HEK293 (cell line): Measurements from ENCODE around the gene FAM3C.

Source experiments
- CTCF ChIA-PET: fragments of 350-600 bp; formaldehyde crosslinking; extraction: SDS; loops from one replicate; lab custom pipeline; 2021; ENCODE audit warnings: antibody characterized with exemption; lab: Yijun Ruan, JAX
- POLR2A ChIA-PET: fragments of 300-600 bp; formaldehyde crosslinking; extraction: SDS; loops from one replicate; lab custom pipeline; 2020; ENCODE audit warnings: antibody characterized with exemption, inconsistent platforms; lab: Yijun Ruan, JAX
- H3K27ac ChIP-seq: fragments of 200-500 bp; sonication (Bioruptor generic); 2 replicates; pipeline ENCODE4 v1.5.1; 2014; ENCODE audit warnings: low read depth, low read length, control low read depth, inconsistent platforms; ENCODE audit errors: extremely low read depth
- H3K36me3 ChIP-seq, 2 experiments: fragments of 200-500 bp in 1 of 2; sonication (Bioruptor generic) in 1 of 2; 1 replicate in 1 of 2; 2 replicates in 1 of 2; pipeline ENCODE4 v1.5.1; 2014 to 2017; ENCODE audit warnings: inconsistent platforms in 2 of 2, low read length in 2 of 2; ENCODE audit not compliant: control insufficient read depth in 2 of 2, insufficient read depth in 1 of 2
- H3K4me1 ChIP-seq: fragments of 200-500 bp; sonication (Bioruptor generic); 2 replicates; pipeline ENCODE4 v1.5.1; 2014; ENCODE audit warnings: mild to moderate bottlenecking, low read length, inconsistent platforms; ENCODE audit not compliant: control insufficient read depth, insufficient read depth
- H3K4me3 ChIP-seq: 2 replicates; pipeline ENCODE4 v1.5.1; 2011; ENCODE audit warnings: low read depth, mild to moderate bottlenecking, control low read depth, low read length, moderate library complexity
- H3K9me3 ChIP-seq: fragments of 200-500 bp; sonication (Bioruptor generic); 2 replicates; pipeline ENCODE4 v1.5.1; 2014; ENCODE audit warnings: low read depth, low read length, inconsistent platforms; ENCODE audit not compliant: control insufficient read depth, insufficient read depth
- SALL2 ChIP-seq: fragments of 450-650 bp; formaldehyde crosslinking; IDR thresholded peaks from 2 replicates; pipeline ENCODE4 v1.5.0; 2017; ENCODE audit warnings: missing biosample characterization, mild to moderate bottlenecking, missing genetic modification characterization, borderline replicate concordance
- SP7 ChIP-seq: fragments of 450-650 bp; formaldehyde crosslinking; IDR thresholded peaks from 2 replicates; pipeline ENCODE4 v1.5.1; 2016; ENCODE audit warnings: missing biosample characterization, missing genetic modification characterization
- WT1 ChIP-seq: fragments of 450-650 bp; formaldehyde crosslinking; IDR thresholded peaks from 2 replicates; pipeline ENCODE4 v1.5.1; 2016; ENCODE audit warnings: missing biosample characterization, missing genetic modification characterization
- ZFP69B ChIP-seq: fragments of 450-650 bp; formaldehyde crosslinking; IDR thresholded peaks from 2 replicates; pipeline ENCODE4 v1.5.1; 2016; ENCODE audit warnings: missing biosample characterization, missing genetic modification characterization
- ZIC2 ChIP-seq: fragments of 450-650 bp; formaldehyde crosslinking; IDR thresholded peaks from 2 replicates; pipeline ENCODE4 v1.5.1; 2016; ENCODE audit warnings: missing biosample characterization, missing genetic modification characterization
- ZNF133 ChIP-seq: fragments of 450-650 bp; formaldehyde crosslinking; IDR thresholded peaks from 2 replicates; pipeline ENCODE4 v1.5.1; 2016; ENCODE audit warnings: missing biosample characterization, missing genetic modification characterization
- ZNF157 ChIP-seq: fragments of 450-650 bp; formaldehyde crosslinking; IDR thresholded peaks from 2 replicates; pipeline ENCODE4 v1.5.1; 2016; ENCODE audit warnings: missing biosample characterization, missing genetic modification characterization
- ZNF23 ChIP-seq: fragments of 450-650 bp; formaldehyde crosslinking; IDR thresholded peaks from 2 replicates; pipeline ENCODE4 v1.5.1; 2016; ENCODE audit warnings: missing biosample characterization, missing genetic modification characterization, borderline replicate concordance
- ZNF24 ChIP-seq: fragments of 450-650 bp; formaldehyde crosslinking; IDR thresholded peaks from 2 replicates; pipeline ENCODE4 v1.5.1; 2016; ENCODE audit warnings: missing biosample characterization, missing genetic modification characterization
- ZNF513 ChIP-seq: fragments of 450-650 bp; IDR thresholded peaks from 2 replicates; pipeline ENCODE4 v1.5.1; 2018; ENCODE audit warnings: missing biosample characterization, missing genetic modification characterization
- ZNF621 ChIP-seq: fragments of 450-650 bp; formaldehyde crosslinking; IDR thresholded peaks from 2 replicates; pipeline ENCODE4 v1.5.1; 2017; ENCODE audit warnings: missing biosample characterization, missing genetic modification characterization
- ZNF654 ChIP-seq: fragments of 450-650 bp; formaldehyde crosslinking; IDR thresholded peaks from 2 replicates; pipeline ENCODE4 v1.5.1; 2016; ENCODE audit warnings: low read depth, missing biosample characterization, missing genetic modification characterization
- ZNF658 ChIP-seq: fragments of 450-650 bp; formaldehyde crosslinking; IDR thresholded peaks from 2 replicates; pipeline ENCODE4; 2016; ENCODE audit warnings: missing biosample characterization, missing genetic modification characterization
- ZNF670 ChIP-seq: fragments of 450-650 bp; formaldehyde crosslinking; IDR thresholded peaks from 2 replicates; pipeline ENCODE4 v1.5.1; 2016; ENCODE audit warnings: missing biosample characterization, missing genetic modification characterization, low read depth
- ZNF777 ChIP-seq: fragments of 450-650 bp; formaldehyde crosslinking; IDR thresholded peaks from 2 replicates; pipeline ENCODE4 v1.5.1; 2017; ENCODE audit warnings: missing biosample characterization, missing genetic modification characterization, borderline replicate concordance
- ZNF843 ChIP-seq: fragments of 450-650 bp; formaldehyde crosslinking; IDR thresholded peaks from 2 replicates; pipeline ENCODE4 v1.5.1; 2016; ENCODE audit warnings: missing biosample characterization, missing genetic modification characterization
- TF ChIP-seq, protein P1 (sequence below): fragments of 450-650 bp; formaldehyde crosslinking; IDR thresholded peaks from 2 replicates; pipeline ENCODE4 v1.5.1; 2016; ENCODE audit warnings: missing biosample characterization, missing genetic modification characterization, low read depth
- TF ChIP-seq, protein P2 (sequence below): fragments of 450-650 bp; formaldehyde crosslinking; IDR thresholded peaks from 2 replicates; pipeline ENCODE4 v1.5.1; 2016; ENCODE audit warnings: missing biosample characterization, missing genetic modification characterization
- TF ChIP-seq, protein P3 (sequence below): fragments of 450-650 bp; formaldehyde crosslinking; IDR thresholded peaks from 2 replicates; pipeline ENCODE4 v1.5.1; 2016; ENCODE audit warnings: missing biosample characterization, missing genetic modification characterization

The FAM3C gene

DNA sequence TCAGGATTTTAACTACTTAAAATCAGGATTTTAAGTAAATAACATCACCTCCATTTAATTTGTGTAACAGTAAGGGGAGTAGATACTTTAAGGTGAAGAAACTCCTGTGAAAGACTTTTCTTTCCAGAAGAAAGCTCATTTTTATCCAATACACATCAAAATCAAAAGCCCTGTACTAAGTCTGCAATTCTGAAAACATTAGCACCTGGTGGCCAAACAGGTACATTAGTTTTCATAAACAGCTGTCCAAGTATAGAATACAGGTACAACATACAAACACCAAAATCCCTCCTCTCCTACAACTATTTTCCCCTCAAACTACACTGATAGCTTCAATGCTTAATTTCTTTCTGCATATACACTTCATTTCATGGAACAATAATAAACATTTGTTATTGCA is 22.9 kb downstream of the FAM3C start:
- CTCF ChIA-PET = interaction anchor here (0.7 to 1.1 kb wide), 3 partner anchors 17 to 175 kb away, joined by 3 to 4 read pairs (median 3); no protein-coding TSS in a partner anchor
- Histone ChIP-seq H3K36me3 (peaks cover 3 to 32% of the 10 kb centered on the region in 2 experiments), H3K27ac (no peak overlapping the region), H3K4me3 (no peak overlapping the region), H3K4me1 (no peaks in the 10 kb centered on the region), H3K9me3 (no peaks in the 10 kb centered on the region)
- TF ChIP-seq ZNF23 = no peak
- POLR2A ChIA-PET = interaction anchor here (0.8 kb wide), 1 partner anchor 23 kb away, joined by 3 read pairs; the partner anchor contains the start of gene FAM3C

- no peak overlapping the region for H3K4me3 ChIP-seq
- H3K9me3 ChIP-seq = no peaks in the 10 kb centered on the region
- ChIA-PET CTCF (interaction anchor here (0.7 to 1.1 kb wide), 4 partner anchors 16 to 229 kb away, joined by 3 to 4 read pairs (median 3); no protein-coding TSS in a partner anchor), POLR2A (interaction anchor here (0.8 kb wide), 1 partner anchor 24 kb away, joined by 3 read pairs; the partner anchor contains the start of gene FAM3C)
- no peak for TF ChIP-seq SALL2 (tag by site-specific recombination)
- peaks cover 4 to 27% of the 10 kb centered on the region in 2 experiments; a peak in 2 of 3 replicates for H3K36me3 ChIP-seq
- no peaks in the 10 kb centered on the region for H3K4me1 ChIP-seq
- H3K27ac ChIP-seq = no peak overlapping the region
These were observed 23.6 kb downstream of the FAM3C start for GRCh38 chr7:121372376-121373010.

DNA sequence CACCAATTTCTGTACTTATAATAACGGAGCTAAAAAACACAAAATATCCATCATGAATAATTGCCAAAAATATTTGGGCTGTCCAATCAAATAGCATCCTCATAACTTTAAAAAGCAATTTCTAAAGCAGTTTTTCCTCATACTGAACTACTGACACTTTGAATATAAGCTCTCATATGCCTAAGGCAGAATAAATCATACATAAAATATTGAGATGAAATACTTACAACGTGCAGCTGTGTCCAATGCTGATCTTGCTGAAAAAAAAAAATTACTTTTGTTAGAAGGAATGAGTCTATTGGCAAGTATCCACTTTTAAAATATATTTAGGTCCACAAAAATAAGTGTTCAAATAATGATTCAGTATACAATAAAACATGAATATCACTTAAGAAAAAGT is 24.2 kb downstream of the FAM3C start:
- H3K36me3 ChIP-seq = peaks cover 4 to 23% of the 10 kb centered on the region in 2 experiments; a peak in 2 of 3 replicates
- no peak for TF ChIP-seq ZFP69B (tag by site-specific recombination)
- no peak for TF ChIP-seq ZNF621
- TF ChIP-seq, protein P1, sequence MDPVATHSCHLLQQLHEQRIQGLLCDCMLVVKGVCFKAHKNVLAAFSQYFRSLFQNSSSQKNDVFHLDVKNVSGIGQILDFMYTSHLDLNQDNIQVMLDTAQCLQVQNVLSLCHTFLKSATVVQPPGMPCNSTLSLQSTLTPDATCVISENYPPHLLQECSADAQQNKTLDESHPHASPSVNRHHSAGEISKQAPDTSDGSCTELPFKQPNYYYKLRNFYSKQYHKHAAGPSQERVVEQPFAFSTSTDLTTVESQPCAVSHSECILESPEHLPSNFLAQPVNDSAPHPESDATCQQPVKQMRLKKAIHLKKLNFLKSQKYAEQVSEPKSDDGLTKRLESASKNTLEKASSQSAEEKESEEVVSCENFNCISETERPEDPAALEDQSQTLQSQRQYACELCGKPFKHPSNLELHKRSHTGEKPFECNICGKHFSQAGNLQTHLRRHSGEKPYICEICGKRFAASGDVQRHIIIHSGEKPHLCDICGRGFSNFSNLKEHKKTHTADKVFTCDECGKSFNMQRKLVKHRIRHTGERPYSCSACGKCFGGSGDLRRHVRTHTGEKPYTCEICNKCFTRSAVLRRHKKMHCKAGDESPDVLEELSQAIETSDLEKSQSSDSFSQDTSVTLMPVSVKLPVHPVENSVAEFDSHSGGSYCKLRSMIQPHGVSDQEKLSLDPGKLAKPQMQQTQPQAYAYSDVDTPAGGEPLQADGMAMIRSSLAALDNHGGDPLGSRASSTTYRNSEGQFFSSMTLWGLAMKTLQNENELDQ (tag by site-specific recombination) = no peak
- TF ChIP-seq, protein P2, sequence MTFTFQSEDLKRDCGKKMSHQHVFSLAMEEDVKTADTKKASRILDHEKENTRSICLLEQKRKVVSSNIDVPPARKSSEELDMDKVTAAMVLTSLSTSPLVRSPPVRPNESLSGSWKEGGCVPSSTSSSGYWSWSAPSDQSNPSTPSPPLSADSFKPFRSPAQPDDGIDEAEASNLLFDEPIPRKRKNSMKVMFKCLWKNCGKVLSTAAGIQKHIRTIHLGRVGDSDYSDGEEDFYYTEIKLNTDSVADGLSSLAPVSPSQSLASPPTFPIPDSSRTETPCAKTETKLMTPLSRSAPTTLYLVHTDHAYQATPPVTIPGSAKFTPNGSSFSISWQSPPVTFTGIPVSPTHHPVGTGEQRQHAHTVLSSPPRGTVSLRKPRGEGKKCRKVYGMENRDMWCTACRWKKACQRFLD (tag by site-specific recombination) = no peak
- no peak for TF ChIP-seq ZNF654 (tag by site-specific recombination)
- TF ChIP-seq ZNF513 (tag by site-specific recombination) = no peak
- no peak for TF ChIP-seq ZIC2 (tag by site-specific recombination)
- TF ChIP-seq WT1 (tag by site-specific recombination) = no peak
- TF ChIP-seq, protein P3, sequence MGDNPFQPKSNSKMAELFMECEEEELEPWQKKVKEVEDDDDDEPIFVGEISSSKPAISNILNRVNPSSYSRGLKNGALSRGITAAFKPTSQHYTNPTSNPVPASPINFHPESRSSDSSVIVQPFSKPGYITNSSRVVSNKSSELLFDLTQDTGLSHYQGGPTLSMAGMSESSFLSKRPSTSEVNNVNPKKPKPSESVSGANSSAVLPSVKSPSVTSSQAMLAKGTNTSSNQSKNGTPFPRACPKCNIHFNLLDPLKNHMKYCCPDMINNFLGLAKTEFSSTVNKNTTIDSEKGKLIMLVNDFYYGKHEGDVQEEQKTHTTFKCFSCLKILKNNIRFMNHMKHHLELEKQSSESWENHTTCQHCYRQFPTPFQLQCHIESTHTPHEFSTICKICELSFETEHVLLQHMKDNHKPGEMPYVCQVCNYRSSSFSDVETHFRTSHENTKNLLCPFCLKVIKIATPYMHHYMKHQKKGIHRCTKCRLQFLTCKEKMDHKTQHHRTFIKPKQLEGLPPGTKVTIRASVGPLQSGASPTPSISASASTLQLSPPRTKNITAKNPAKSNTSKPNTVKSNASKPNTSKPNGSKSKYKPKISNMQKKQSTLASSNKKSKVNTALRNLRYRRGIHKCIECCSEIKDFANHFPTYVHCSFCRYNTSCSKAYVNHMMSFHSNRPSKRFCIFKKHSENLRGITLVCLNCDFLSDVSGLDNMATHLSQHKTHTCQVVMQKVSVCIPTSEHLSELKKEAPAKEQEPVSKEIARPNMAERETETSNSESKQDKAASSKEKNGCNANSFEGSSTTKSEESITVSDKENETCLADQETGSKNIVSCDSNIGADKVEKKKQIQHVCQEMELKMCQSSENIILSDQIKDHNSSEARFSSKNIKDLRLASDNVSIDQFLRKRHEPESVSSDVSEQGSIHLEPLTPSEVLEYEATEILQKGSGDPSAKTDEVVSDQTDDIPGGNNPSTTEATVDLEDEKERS (tag by site-specific recombination) = no peak
- no peak for TF ChIP-seq ZNF670 (tag by site-specific recombination)
- no peak for TF ChIP-seq ZNF157 (tag by site-specific recombination)
- TF ChIP-seq ZNF24 (tag by site-specific recombination) = no peak
- TF ChIP-seq ZNF843 (tag by site-specific recombination) = no peak
- TF ChIP-seq SP7 (tag by site-specific recombination) = no peak
- no peak for TF ChIP-seq ZNF777 (tag by site-specific recombination)
- no peak for TF ChIP-seq ZNF133
- TF ChIP-seq ZNF658 (tag by site-specific recombination) = no peak
- no peak overlapping the region for H3K4me3 ChIP-seq
- no peaks in the 10 kb centered on the region for H3K4me1 ChIP-seq
- ChIA-PET POLR2A (no interaction called here), CTCF (interaction anchor here (0.8 kb wide), 1 partner anchor 229 kb away, joined by 3 read pairs; no protein-coding TSS in a partner anchor)
- H3K9me3 ChIP-seq = no peaks in the 10 kb centered on the region
- no peak overlapping the region for H3K27ac ChIP-seq
